HG02840 (cell line): ENCODE measurements around the gene NYAP2.

Source experiments
- ATAC-seq: cut with Tn5 transposase; IDR thresholded peaks from one replicate; pipeline ENCODE4 v1.9.1; 2021; ENCODE audit warnings: mild to moderate bottlenecking, moderate library complexity, moderate number of reproducible peaks; ENCODE audit not compliant: unreplicated experiment, low FRiP score

NYAP2 gene

GRCh38 chr2:225399504-225399903 lies at the start of gene NYAP2:
Gene NYAP2 (plus strand): TSS chr2:225399710. CDS start chr2:225408881, 9,171 bp downstream.
- ATAC-seq: no peak

GRCh38 chr2:225353579-225354085 lies 45.9 kb upstream of the NYAP2 start:
- ATAC-seq: no peak

- no peak for ATAC-seq
Measured at GRCh38 chr2:225354281-225354774, 45.2 kb upstream of the NYAP2 start.

- ATAC-seq: no peak
Measured at GRCh38 chr2:225355788-225356187, 43.7 kb upstream of the NYAP2 start.

- no peak for ATAC-seq
Measured at GRCh38 chr2:225366731-225367130, 32.8 kb upstream of the NYAP2 start.

- ATAC-seq: no peak
Measured at GRCh38 chr2:225367482-225367881, 32.0 kb upstream of the NYAP2 start.

- ATAC-seq: no peak
Measured at GRCh38 chr2:225378984-225379383, 20.5 kb upstream of the NYAP2 start.

GRCh38 chr2:225379856-225380255 lies 19.7 kb upstream of the NYAP2 start:
- no peak for ATAC-seq

- ATAC-seq: no peak
Measured at GRCh38 chr2:225381609-225382008, 17.9 kb upstream of the NYAP2 start.

GRCh38 chr2:225398372-225398771 lies 1.1 kb upstream of the NYAP2 start:
- no peak for ATAC-seq

- ATAC-seq: no peak
Measured at GRCh38 chr2:225400060-225400511, 576 bp downstream of the NYAP2 start.

GRCh38 chr2:225400546-225401400 lies 1.3 kb downstream of the NYAP2 start:
- ATAC-seq: no peak

GRCh38 chr2:225402210-225402776 lies 2.8 kb downstream of the NYAP2 start:
- no peak for ATAC-seq

GRCh38 chr2:225411452-225411851 lies 11.9 kb downstream of the NYAP2 start:
- ATAC-seq: no peak

- ATAC-seq: no peak
Measured at GRCh38 chr2:225413786-225414185, 14.3 kb downstream of the NYAP2 start.

GRCh38 chr2:225414902-225415301 lies 15.4 kb downstream of the NYAP2 start:
- ATAC-seq: no peak

GRCh38 chr2:225415341-225415740 lies 15.8 kb downstream of the NYAP2 start:
- no peak for ATAC-seq

GRCh38 chr2:225415792-225416191 lies 16.3 kb downstream of the NYAP2 start:
- no peak for ATAC-seq

GRCh38 chr2:225416616-225417367 lies 17.3 kb downstream of the NYAP2 start:
- no peak for ATAC-seq

- ATAC-seq: no peak
Measured at GRCh38 chr2:225419033-225419432, 19.5 kb downstream of the NYAP2 start.

- ATAC-seq: no peak
Measured at GRCh38 chr2:225422145-225422544, 22.6 kb downstream of the NYAP2 start.
